IPS DF 4.7 (cell line): ENCODE measurements around the gene CNTNAP5.

Source experiments
- DNase-seq: peaks from one replicate; pipeline ENCODE4 v3.0.0-alpha.2; 2013; ENCODE audit warnings: low spot score; ENCODE audit errors: extremely low read depth

The CNTNAP5 gene

DNA sequence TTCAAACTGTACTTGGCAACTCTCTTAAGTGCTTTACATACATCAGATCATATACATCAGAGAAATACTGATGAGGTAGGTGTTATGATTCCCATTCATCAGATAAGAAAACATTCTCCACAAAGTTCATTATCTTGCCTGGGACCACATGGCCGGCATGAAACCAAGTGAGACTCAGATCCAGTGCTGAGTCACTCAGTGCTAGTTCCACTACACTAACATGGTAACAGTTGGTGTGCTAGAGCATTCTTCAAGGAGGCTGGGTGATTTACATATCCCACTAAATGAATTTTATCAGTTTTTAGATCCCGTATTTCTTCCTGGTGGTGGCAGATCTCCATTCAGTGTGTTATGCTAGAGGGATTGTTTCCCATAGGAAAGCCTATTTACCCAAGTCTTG is 772.0 kb downstream of the CNTNAP5 start:
- DNase-seq, result no peak

DNA sequence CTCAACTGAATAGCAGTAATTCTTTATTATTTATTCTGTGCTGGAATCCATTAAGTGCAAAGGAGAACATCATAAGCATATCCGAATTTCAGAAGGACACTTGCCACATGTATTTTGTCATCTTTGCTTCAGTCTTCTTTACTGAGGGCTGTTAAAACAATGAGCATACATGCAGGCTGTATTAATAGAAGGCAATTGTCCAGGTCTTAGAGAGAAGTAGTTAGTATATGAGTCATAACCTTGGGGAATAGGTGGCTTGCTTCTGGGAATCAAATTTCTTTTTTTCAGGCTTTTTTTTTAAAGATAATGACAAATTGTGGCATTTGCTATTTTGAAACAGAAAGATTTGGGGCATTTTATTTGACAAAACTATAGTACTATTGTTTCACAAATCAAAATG is 773.5 kb downstream of the CNTNAP5 start:
- no peak for DNase-seq

DNA sequence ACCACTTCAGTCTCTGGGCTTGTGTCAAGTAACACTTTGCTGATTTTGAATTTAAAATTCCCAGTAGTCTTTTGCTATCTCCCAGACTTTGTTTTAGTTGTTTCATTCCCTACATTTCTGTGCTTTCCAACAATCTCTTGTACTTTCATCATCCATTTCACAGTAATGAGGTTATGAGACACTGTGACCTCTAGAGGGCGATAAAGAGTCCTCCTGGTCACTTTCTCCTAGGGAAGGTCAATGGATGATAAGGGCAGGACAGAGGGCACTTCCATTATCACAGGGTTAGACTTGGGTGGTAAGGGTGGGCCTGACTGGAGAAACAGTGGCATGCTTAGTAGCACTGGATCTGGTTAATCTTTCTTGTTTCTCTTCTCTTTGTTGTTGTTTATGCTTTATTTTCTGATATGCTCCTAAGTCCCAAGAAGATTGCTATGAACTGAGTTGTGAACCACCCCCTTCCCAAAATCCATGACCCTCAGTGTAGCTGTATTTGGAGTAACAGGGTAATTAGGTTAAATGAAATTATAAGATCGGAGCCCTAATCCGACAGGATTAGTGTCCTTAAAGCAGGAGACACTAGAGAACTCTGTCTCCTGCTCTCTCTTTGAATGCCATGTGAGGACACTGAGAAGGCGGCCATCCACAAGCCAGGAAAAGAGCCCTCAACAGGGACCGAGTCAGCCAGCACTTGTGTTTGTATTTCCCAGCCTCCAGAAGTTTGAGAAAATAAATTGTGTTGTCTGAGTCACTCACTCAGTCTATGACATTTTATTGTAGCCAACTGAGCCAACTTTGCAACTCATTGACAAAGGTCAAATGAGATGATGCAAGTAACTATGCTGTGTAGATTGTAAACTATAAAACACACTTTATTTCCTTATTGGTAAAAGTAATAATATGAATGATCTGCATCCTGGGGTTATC is 779.2 kb downstream of the CNTNAP5 start:
- DNase-seq, result peak; percentile 56

DNA sequence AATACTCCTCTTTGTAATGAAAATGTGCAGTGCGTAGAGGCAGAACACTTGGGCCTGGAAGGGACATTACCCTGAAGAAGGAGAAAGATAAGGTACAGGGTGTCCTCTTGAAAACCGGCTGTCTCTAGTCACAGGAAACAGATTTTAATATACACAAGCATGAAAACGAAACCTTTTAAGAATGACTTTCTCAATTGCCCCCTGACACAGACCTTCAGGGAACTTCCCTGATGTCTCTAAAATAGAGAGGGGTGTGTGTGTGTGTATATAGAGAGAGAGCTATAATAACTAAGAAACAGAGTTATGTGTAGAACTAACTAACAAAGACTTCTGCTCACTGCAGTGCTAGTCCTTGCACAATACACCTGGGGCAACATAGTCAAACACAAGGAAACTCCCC is 780.0 kb downstream of the CNTNAP5 start:
- no peak for DNase-seq

DNA sequence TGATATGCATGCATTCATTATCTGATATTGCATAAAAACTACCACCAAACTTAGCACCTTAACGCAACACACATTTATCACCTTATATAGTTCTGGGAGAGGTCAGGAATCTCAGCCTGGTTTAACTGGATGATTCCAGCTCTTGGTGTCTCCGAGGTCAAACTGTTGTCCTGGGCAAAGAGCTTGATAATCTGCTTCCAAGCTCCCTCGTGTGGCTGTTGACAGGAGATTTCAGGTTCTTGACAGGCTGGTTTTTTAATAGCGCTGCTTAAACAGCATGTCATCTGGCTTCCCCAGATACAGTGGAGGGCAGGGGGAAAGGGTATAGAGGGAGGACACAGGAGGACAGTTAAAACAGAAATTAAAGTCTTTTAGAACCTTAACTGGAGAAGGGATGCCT is 785.0 kb downstream of the CNTNAP5 start:
- peak; percentile 44 for DNase-seq

DNA sequence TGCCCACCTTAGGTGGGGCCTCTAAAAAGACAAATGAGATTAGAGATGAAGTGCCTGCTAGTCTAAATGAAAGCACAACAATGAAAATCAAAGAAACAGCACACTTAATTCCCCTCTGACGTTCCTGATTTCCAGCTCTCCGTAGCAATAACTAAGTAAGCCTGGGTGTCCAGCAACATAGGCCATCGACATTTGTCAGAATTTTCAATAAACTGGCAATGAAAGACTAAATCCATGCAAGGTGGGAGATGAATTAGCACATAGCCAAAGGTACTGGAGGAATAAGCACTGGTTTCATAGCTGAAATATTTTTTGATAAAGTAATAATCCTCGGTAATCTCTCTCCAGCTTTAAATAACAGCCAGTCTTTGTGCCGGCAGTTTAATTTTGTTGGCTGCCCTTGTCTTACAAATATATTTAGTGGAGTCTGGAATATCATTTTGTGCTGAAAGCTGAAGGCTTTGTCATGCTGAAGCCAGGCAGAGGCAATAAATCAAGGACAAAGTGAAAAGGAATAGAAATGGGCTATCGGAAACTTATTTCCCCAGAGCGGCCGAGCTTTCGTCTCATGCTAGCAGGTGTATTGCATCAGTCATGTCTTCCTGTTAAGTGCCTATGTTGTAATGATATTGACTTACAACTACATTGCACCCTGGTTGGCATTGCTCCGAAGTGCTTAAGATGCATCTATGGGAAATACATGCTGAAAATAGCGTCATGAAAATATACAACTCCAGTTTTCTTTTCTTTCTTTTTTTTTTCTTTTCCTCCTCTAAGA is 790.1 kb downstream of the CNTNAP5 start:
- DNase-seq, result no peak

DNA sequence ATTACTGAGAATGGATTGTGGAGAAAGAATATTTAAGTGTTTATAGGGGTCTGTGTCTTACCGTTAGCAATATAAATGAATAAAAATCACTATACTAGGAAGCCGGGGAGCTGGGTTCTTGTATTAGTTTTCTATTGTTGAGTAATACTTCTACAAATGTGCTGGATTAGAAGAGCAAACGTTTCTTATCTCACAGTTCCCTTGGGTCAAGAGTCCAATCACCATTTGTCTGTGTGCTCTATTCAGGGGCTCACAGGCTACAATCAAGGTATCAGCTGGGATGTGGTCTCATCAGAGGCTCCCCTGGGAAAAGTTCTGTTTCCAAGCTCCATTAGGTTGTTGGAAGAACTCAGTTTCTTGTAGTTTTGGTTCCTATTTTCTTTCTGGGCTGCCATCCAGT is 790.9 kb downstream of the CNTNAP5 start:
- no peak for DNase-seq

DNA sequence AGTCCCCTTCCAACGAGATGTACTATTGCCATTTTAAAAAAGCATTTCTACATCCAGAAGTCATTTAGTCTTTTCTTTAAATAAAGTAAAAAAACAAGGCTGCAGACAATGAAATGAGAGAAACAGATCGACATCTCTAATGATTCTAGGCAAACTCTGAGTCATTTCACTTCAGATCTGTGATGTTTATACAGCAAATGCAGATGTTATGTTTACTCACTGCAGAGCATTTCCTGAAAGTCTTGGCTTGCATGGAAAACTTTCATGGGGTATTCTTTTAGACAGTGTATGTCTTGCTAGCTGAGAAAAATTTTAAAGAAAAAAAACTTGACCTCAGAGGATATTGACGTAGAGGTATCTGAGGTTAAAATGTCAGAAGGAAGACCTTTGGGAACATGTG is 797.4 kb downstream of the CNTNAP5 start:
- no peak for DNase-seq

DNA sequence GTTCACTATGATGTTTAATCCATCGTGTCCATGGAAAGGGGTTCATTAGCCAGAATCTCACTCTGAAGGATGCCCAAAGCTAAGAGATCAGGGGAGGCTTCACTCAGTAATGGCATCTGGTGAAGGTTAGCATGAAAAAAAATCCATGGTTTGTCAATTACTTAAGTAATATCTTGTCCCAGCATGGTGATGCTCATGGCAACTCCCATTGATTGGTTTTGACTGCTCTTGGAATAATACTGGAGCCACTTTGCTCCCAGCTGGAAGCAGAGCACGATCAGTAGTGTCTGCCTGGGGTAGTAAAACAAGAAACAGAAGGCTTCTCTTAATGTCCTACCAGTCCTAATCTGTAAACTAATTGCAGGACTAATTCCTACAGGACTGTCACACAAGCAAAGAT is 799.4 kb downstream of the CNTNAP5 start:
- no peak for DNase-seq

DNA sequence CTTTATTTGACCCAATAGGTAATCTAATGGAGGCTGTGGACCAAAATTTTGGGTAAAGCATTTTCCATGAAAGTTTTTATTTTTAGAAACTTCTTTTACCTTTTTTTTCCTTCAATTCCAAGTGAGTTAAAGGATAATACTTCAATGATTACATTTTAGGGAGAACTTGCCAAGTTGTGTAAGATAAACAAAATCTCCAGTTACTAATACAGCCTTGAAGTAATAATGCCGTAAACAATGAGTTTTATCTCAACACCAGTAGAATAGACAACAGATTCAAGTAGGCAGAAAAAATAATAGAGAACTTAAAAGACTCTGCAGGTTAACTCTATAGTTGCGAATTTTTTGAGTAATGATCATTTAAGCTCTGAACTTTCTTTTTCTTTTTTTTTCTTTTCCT is 807.4 kb downstream of the CNTNAP5 start:
- DNase-seq, result no peak

DNA sequence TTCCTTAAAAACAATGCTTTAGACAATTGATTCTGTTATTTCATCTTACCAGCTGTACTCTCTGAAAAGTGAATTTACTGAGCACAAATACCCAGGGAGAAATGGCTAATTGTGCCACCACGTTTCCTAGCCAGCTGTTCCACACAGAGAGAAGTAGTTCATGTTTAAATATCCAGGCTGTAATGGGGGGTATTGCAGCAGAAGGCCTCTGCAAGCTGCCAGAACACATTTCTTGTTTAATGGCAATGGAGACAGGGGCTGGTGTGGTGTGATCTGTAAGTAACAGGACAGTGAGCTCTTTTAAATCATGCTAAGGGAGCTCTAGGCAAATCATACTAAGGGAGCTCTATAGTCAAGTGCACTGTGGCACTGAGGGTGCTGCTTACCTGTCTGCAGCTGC is 809.2 kb downstream of the CNTNAP5 start:
- no peak for DNase-seq

DNA sequence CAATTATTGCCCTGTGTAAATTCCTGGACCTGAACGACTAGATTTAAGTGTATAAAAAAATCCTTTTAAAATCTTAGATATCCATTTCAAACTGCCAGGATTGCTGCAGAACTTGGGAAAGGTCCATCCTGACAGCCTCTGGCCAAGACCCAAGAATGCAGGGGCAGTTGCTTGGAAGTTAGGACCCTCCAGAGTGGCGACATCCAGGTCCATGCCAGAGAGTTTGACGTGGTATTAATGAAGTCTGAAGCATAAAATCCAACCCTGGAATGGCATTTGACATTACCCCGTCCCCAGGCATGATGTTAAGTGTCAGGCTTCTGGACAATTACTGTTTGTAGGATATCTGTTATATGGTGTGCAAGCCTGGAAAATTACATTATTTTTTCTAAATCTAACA is 810.2 kb downstream of the CNTNAP5 start:
- no peak for DNase-seq

DNA sequence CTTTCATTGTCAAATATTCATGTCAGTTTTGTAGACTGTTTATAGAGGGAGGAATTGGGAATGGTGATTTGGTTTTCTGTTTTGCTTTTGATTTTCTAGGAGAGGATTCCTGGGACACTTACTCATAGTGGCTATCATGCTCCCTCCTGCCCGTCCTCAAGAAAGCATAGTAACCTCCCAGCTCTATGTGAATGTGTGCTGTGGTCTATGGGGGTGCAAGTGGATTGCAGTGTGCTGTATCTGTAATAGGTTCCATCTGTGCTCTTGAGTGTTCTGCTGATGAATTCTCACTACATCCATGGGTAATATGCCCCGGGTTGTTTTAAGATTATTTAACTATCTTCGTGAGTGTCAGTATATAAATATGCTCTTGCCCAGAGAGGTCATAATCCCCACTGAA is 811.3 kb downstream of the CNTNAP5 start:
- DNase-seq, result no peak

DNA sequence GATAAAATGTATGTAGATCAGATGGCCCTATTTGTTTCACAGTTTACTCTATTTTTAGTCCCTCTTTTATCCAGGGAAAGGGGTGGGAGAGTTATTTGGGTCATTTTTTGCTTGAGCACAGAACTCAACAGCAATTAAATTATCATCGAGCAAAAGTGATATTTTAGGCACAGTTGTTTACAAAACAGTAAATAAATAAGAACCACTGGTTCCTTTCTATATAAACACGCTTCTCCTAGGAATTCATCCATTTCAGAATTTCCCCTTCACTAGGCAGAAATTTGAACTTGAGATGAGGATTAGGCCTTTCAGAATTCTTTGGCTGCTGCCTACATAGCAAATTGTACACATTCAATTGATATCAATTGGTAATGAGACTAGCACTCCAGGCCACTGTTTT is 812.4 kb downstream of the CNTNAP5 start:
- DNase-seq, result no peak

DNA sequence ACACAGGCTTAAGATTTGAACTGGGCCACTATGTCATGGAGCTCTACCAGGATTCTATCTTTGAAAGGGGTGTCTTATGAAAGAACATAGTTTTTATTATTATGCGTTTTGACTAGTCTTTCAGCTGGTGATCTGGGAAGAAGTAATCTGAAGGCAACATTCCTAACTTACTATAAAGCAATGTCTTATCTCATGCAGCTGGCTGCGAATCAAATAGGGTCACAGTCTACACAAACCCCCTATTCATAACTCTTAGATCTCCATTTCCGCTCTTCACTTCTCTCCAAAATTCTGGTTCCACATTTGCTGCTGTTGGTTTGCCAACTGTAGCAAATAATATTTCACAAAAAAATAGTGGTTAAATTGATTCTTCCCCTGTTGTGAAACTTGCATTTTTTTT is 813.3 kb downstream of the CNTNAP5 start:
- DNase-seq, result no peak

DNA sequence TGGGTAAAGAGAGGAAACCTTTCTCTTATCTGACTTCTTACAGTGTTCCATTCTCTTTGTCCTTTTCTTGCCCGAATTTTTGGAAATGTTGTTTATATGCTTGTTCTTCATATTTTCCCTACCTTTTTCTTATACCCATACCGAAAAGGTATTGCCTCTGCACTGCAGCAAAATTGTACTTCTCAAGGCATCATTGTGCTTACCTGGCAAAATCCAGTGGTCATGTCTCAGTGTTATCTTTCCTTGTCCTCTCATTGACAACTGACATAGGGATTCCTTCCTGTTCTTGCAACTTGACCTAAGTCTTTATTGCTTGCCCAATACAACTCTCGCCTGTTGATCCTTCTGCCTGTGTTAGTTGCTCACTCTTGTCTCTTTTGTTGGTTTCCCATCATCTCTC is 842.2 kb downstream of the CNTNAP5 start:
- no peak for DNase-seq

DNA sequence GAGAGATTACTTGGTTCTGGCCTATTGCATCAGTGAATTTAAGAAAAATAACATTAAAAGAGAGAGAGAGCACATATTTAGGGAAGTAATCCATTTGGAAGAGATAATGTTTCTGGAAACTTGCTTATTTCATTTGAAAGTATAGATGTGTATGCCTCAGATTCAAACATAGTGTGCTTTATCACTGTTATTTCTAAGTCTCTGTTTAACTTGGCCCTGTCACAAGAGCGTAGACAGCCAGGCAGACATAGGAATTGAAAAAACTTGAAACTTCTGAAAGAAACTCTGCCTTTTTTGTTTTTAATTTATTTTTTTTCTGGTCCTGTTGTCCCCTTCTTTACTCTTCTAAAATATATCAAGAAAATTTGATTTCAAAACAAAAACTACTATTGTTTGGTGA is 849.1 kb downstream of the CNTNAP5 start:
- DNase-seq, result no peak

DNA sequence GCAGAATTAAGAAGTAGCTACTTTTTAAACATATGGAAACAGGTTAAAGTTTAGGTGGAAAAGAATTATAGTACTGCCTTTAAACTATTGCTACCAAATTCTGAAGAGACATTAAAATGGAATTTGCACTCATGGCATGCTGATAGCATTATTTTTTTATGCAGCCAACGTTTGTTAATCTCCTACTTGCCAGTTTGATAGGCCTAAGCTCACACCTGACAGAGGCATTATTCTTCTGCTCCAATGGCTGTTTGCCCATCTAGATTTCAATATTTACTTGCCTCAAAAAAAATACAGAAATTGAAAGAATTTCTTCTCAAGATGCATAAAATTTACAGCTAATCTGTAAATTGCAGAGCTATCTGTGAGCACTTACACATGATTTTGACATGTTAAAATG is 849.6 kb downstream of the CNTNAP5 start:
- DNase-seq, result no peak

DNA sequence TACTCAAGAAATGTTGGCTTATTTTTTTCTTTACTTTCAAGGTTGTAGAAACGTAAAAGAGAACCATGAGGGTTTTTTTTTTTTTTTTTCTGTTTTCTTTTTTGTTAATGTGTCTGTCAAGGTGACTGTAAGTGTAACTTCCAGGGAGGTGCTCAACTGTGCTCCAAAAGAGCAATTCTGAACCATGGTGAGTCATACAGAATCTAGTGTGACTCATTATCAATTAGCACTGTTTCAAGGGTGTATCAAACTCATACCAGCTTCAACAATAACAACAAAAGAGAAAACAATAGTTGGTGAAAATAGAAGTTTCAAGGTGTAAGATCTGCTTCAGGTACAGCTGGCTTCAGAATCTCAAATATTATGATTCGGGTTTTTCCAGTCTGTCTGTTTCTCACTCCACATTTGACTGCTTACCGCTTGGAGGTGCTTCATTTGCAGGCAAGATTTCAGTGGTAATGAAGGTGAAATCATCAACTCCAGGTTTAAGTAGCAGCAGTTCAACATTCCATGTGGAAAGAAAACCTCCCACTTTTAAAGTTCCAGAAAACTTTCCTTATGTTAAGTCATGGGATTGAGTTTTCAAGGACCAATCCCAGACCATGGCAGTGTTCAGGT is 850.6 kb downstream of the CNTNAP5 start:
- no peak for DNase-seq

DNA sequence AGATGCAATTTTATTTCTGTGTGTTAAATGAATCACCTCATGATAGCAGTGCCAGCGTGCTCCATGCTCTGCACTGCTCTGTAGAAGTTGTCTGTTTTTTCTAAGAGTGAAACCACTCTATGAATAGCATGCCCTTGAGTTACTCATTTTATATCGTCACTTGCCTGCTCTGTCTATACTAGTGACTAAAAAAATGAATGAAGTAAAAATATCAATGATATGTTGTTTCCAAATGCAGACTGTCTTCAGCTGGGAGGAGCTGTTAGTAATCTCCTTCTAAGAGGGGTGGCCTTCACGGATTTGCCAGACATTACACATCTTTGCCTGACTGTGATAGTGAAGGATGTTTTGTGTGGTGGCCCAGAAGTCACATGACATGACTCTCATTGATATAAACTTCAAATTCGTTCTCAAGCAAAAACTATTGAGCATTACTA is 852.1 kb downstream of the CNTNAP5 start:
- DNase-seq, result no peak

DNA sequence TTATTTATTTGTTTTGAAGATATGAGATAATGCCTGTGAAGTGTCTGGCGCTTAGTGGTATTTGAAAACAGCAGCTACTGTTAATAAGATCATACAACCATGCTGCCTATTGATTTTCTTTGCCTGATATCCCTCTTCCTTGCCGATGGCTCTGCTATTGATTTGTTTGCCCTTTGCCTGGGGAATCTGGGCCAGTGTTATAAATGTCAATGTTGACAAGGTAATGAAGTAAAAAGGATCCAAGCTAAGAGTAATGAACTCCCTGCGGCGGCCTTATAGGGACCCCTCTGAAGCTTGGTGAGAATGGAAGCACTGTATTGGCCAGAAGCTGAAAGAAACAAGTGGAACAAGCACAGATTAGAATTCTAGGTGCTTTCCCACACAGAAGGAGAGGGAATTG is 854.6 kb downstream of the CNTNAP5 start:
- DNase-seq, result no peak

DNA sequence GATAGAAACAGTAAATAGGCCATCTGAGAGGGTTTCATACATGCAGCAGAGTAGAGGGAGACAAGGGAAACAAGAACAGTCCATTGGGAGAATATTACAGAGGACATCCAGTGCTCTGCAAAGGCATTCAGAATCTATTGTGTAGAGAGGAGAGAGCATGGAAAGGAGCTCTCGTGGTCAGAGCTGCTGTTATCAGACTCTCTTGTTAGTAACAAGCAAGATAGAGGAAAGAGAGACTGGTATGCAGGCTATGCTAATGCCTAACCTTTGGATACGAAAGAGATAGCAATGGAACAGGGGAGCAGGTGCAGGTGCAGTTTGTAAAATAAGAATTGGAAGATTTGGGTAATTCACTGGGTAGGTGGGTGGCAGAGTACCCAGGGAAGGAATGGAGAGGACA is 855.9 kb downstream of the CNTNAP5 start:
- DNase-seq, result no peak
